Fibroblast of skin of left quadriceps (primary cell): Measurements from ENCODE around the gene ZNF469.

Experiments used
- DNase-seq, 2 experiments: peaks; one replicate each; pipeline ENCODE4 v3.0.0-alpha.2; 2013; ENCODE audit warnings: low read depth in 2 of 2

The ZNF469 gene

GRCh38 chr16:88424587-88425235, 42.0 kb downstream of the ZNF469 start:
- no peak for DNase-seq

- DNase-seq = no peak
These were observed 43.3 kb downstream of the ZNF469 start for GRCh38 chr16:88426018-88426417.

- no peak for DNase-seq
These were observed 44.6 kb downstream of the ZNF469 start for GRCh38 chr16:88427376-88427775.

GRCh38 chr16:88428156-88428555, 45.4 kb downstream of the ZNF469 start:
- no peak for DNase-seq

GRCh38 chr16:88428616-88429386, 46.0 kb downstream of the ZNF469 start:
- no peak for DNase-seq

- no peak for DNase-seq
These were observed 46.8 kb downstream of the ZNF469 start for GRCh38 chr16:88429387-88430184.

- DNase-seq = no peak
These were observed 47.4 kb downstream of the ZNF469 start for GRCh38 chr16:88430185-88430523.

- DNase-seq = no peak
These were observed 48.0 kb downstream of the ZNF469 start for GRCh38 chr16:88430524-88431446.

- DNase-seq = no peak
These were observed 48.9 kb downstream of the ZNF469 start for GRCh38 chr16:88431651-88432050.

GRCh38 chr16:88432174-88432573, 49.4 kb downstream of the ZNF469 start:
- no peak for DNase-seq
